Keratinocyte (primary cell): ENCODE measurements around the gene SNRK.

Experiments
- CTCF ChIP-seq, 3 experiments: IDR thresholded peaks in 1 of 3; conservative IDR thresholded peaks in 1 of 3; optimal IDR thresholded peaks in 1 of 3; 2 replicates in 2 of 3; 3 replicates in 1 of 3; pipeline versions ENCODE3 to v1.5.1; 2011; ENCODE audit warnings: low read length in 3 of 3, mild to moderate bottlenecking in 3 of 3, moderate library complexity in 2 of 3, control low read depth in 1 of 3, inconsistent platforms in 1 of 3; ENCODE audit not compliant: insufficient read depth in 2 of 3; ENCODE audit errors: extremely low read depth in 1 of 3
- EZH2 ChIP-seq: IDR thresholded peaks from one replicate; pipeline ENCODE4 v1.6.1; 2012; ENCODE audit warnings: inconsistent platforms, mild to moderate bottlenecking, low read length, moderate library complexity

DNA sequence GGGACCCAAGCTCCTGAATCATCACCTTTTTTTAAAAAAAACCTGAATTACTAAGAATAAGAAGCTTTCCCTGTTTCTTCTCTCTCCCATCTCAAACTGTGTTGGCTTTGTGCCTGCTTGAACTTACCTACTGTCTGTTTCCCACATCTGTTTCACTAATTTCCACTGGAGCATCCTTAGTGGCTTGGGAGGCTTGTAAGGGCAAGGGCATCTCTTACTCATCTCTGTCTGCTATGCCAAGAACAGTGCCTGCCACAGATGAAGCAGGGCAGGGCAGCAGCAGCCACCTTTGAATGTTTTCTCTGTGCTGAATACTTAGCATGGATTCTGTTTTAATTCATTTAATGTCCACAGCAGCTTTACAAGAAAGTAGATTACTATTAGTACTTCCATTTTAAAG is 42.3 kb downstream of the SNRK start:
- TF ChIP-seq CTCF (optimal IDR thresholded peaks at IDR 0.05 in 1 of 3, IDR thresholded peaks at IDR 0.05 in 1 of 3, conservative IDR thresholded peaks at IDR 0.05 in 1 of 3; ENCODE audit: extremely low read depth in 1 of 3, insufficient read depth in 2 of 3, low read length in 3 of 3) (no peak), EZH2 (no peak)
